HG02610 (cell line): Measurements from ENCODE around the gene CLDN24.
A peak's percentile ranks its signal among the peaks of the same experiment; 100 is the strongest.

Experiments used
- ATAC-seq: cut with Tn5 transposase; IDR thresholded peaks from one replicate; pipeline ENCODE4 v1.9.1; 2021; ENCODE audit warnings: mild to moderate bottlenecking, moderate library complexity; ENCODE audit not compliant: unreplicated experiment

CLDN24 gene

DNA sequence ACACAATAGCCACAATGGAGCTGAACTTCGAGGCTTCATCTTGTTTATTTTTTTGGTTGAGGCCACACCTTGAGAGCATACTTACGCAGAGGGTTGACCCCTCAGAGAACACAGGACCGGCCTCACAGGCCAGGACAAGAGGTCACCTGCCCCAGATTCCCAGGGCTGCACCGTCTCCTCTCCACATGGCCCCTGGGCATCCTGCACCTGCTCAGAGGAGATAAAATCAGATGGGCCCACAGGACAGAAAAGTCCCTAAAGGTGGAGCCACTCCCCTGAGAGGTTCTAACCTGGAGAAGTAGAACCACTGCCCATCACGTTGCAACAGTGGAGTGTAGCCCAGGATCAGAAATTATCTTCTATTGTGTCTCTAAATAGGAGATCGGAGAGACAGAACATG lies 1.1 kb upstream of the CLDN24 start:
- no peak for ATAC-seq

- no peak for ATAC-seq
Observed at GRCh38 chr4:183321516-183321915, 710 bp downstream of the CLDN24 start.

GRCh38 chr4:183321079-183321478 lies 1.1 kb downstream of the CLDN24 start:
- peak; percentile 62 for ATAC-seq

DNA sequence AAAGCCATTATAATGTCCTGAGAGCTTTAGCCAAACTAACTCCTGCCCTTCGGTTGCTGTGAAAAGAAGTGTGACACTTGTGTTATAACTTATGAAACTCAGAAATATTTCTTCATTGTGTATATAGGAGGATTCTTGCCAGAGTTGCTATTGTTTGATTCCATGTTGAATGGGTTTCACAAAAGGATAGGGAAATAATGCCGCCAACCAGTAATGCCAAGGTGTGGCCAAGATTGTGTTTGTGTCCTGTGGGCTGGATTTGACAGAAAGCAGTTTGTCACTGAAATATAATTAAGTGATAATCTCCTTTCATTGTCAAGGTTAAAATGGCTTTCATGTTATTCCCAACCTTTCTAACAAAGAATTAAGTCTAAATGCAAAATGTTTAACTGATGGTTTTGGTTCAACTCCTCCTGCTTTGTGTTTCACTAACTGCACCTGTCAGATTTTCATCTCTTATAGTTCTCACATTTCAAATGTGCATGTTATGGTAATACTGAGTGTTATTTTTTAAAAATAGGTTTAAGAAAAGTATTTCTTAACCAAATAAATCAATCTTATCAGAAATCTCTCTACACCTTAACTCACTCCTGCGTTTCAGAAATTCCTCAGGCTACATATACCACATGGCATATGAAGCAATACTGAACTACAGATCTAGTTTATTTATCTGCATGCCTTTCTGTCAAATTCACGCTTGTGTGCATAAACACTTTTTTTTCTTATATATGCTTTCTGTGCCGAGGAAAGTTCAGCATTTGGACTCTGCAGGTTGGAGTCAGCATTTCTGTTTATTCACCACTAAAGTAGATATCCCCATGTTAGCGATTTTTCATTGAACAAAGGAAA lies 1.8 kb downstream of the CLDN24 start, which contains the start of gene CLDN22:
Gene CLDN22, minus strand, starts transcription at position 66 of the 849 bp plus-strand sequence. Its CDS starts 58 bp downstream, at position 8.
- no peak for ATAC-seq

DNA sequence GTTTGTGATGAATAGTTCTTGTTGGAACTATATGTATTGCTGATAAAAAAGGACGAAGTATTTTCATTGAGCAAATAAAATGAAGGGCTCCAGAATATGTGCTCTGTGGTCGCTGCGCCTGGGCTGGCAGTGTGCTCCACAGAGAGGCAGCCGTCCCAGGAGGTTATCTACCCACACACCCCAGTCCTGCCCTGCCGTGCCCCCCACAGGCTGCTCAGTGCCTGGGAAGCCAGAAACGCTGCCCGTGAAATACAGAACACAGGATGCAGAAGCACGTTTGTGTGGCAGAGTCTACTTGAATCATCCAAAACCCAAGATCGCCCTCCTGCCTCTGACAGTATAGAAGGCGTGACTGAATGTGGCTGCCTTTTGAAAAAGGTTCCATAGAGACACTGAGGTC lies 3.6 kb downstream of the CLDN24 start:
- no peak for ATAC-seq

- no peak for ATAC-seq
Observed at GRCh38 chr4:183314806-183315205, 7.4 kb downstream of the CLDN24 start.

DNA sequence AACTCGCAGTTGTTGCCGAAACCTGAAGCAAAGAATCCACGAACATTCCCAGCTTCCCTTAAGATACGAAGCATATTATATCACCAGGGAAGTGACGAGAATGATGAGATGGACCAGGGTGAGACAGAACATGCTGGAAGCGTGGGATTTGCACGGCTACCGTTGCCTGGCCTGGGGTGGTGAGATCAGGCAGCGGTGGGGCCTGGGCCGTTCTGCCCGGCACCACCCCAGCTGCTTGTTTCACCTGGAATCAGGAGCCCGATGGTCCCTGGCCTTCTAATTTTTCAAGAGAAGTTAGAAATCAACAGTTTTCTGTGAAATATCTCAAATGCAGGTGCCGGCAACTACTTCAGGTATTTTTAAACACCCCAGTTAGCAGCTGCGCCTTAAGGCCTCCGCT lies 7.9 kb downstream of the CLDN24 start:
- no peak for ATAC-seq

DNA sequence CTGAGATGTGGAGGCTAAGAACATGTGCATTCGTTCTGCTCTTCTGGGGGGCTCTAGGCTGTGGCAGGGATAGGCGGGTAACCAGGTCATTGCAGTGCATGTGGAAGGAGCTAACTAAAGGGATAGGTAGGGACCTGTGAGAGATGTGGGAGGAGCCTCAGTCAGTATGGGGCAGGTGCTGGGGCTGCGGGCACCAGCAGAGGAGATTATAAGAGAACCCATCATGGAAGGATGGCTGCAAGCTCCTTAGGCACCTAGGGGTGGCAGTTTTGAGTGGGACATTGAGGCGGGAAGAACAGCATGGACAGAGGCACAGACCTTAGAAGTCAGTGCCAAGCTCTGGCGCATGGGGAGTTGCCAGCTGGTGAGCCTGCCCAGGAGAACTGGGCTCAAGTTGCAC lies 9.4 kb downstream of the CLDN24 start:
- no peak for ATAC-seq

DNA sequence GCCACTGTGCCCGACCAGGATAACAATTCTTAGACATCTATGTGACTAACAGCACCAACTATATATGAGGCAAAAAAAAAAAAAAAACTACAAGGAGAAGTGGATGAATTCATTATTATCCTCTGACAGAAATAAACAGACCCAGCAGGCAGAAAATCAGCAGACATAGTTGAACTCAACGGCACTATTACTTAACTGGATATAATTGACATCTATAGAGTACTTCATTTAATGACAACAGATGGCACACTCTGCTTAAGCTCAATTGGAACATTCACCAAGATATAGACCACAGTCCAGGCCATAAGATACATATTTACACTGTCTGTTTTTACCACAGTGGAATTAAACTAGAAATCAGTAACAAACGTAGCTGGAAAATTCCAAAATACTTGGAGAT lies 15.4 kb downstream of the CLDN24 start:
- ATAC-seq: no peak

DNA sequence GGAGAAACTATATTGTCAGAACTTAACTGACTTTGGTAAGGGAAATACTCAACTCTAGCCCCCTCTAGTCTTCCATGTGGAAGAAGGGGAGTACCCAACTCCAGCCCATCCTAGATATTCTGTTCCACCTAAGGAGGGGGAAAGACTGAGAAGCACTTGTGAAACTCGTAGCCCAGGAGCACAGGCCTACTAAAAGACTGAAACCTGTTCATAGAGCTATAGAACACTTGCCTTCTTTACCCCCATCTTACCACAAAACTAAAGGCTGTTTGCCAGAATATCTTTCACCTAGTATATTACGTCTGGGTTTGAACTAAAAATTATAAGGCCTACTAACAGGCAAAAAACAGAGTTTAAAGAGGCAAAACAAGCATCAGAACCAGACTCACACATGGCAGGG lies 17.7 kb downstream of the CLDN24 start:
- no peak for ATAC-seq

DNA sequence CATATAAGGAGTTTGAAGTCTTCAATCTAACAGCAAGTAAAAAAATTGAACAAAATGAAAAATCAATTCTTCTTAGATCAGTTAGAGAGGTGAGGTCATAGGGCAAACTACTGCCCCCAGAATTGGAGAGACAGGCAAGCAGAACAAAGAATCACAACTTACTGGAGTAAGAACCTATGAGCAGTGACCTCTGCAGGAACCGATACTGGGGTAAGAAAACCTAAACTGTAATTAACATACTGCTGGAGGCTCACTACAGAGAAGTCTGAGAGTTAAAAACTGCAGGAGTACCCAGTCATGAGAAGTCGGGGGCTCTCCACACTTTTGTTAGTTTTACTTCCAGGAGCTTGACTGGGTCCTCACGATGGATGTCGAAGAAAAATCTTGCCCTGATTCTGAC lies 18.2 kb downstream of the CLDN24 start:
- ATAC-seq: no peak

DNA sequence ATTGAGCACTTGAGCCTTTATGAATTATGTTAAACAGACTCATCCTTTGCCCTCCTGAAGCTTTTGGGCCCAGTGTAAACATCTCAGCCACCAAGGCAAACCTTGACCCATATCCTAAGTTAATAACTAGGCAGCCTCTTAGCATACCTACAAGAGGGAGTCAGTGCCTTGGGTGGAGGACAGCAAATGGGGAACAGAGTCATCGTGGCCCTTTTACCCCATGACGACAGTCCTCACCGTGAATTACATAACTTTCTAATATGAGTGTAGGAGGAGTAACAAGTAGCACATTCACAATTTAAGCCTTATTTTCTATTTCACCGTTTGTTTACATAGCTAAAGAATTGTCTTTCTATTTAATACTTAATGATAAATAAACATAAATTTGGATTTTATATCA lies 18.9 kb downstream of the CLDN24 start:
- ATAC-seq: no peak

- ATAC-seq: no peak
Observed at GRCh38 chr4:183300655-183301054, 21.6 kb downstream of the CLDN24 start.

- ATAC-seq: no peak
Observed at GRCh38 chr4:183300070-183300469, 22.2 kb downstream of the CLDN24 start.

DNA sequence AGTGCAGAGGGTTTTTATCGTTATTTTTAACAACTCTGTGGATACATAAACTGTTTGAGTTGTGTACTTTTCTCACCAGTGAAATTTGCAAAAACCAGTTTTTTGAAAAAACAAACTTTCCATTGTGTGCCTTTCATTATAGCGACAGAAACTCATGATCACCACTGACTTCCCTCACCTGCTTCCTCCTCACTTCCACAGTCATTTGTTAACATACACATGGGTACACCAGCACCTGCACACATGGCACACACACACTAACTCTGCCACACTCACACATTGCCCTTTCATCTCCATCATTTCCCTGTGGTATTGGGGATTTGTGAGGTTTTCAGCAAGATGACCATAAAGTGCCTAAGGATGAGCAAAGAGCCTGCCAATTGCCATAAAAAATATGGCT lies 22.8 kb downstream of the CLDN24 start:
- ATAC-seq: no peak

DNA sequence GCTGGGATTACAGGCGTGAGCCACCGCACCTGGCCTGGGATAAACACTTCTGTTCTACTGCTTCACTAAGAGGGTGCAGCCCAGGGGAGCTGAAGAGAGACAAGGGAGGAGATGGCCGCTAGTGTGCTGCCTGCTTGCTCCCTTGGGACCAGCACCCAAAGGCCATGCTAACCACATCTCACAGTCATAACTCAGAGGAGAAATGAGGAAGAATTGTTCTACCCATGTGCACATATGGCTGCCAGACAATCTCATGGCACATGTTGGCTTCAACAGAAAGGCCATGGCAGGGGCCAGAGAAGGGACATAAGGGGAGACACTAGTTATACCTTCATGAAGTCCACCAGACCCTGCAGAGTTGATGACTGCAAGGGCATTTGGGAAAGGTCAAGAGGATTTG lies 24.6 kb downstream of the CLDN24 start:
- ATAC-seq: peak; percentile 73

GRCh38 chr4:183295711-183296110 lies 26.5 kb downstream of the CLDN24 start:
- ATAC-seq: no peak

DNA sequence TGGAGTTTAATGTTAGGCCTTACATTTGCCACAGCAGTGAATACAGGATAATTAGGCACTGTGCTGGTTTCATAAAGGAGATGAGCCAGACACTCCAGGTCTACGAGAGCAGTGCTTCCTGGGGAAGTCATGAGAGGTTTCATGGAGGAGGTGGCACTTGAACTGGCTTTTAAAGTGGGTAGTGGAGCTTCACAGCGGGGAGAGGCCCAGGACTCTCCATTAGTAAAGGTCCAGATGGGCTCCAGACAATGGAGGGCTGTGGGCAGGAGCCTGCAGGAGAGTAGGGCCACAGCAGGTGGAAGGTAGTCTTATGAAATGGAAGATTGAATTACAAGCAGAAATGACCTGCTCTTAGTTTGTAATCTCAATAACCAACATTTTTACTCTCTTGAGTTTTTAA lies 31.2 kb downstream of the CLDN24 start:
- ATAC-seq: no peak

- no peak for ATAC-seq
Observed at GRCh38 chr4:183289688-183290087, 32.5 kb downstream of the CLDN24 start.

DNA sequence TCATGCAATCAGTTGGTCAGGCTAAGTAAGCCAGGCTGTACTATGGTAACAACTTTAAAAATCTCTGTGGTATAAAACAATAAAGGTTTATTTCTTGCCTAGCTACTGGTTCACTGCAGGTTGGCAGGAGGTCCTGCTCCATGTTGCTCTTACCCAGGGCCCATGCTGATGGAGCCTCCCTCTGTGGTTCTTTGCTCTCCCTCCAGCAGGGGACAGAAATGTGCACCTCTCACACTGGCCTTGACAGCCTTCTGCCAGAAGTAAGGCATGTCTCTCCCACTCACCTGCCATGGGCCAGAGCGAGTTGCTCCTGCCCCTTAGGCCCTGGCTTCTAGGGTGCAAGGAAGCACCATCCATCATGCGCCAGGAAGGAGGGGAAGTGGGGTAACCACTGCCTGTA lies 33.3 kb downstream of the CLDN24 start:
- no peak for ATAC-seq

DNA sequence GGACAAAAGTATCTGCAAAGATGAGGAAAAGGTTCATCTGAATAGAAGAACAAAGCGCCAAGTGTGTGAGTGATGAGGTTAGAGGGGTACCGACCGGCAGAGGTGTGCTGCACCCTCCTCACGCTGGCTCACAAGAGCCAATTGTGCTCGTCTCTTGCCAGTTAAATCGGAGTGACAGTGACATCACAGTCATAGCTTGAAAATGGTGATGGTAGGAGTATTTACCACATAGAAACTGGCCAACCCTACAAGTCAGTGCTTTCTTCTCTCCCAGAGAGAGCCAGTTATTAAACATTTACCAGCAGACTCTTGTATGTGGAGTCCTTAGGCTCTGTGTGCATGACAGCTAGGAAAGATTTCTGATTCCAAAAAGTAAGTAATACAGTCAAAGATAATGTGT lies 34.5 kb downstream of the CLDN24 start:
- peak; percentile 32 for ATAC-seq

DNA sequence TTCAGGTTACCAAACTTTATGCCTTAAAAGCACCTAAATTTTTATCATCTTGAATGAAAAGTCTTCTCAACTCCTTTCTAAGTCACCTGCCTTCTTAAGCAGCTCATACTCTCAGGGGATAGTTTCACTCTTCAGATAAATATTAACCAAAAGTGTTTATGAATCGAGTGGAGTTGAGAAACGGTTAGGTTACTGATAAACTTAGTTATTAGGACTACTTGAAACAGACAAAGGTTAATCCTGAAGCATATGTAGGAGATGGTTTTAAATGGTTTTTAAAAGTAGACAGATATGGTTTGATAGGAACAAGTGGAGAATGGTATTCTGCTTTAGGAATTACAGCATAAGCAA lies 34.9 kb downstream of the CLDN24 start:
- ATAC-seq: no peak
